OCI-LY7 (cell line): Measurements from ENCODE around the gene KNG1. TPM values are rescaled to one million over a fixed set of nuclear protein-coding genes. Genes with fewer than 3 reads are reported as not detected.
"Not testable (repeated sequence)": the region's sequence is repeated elsewhere in the genome, so short reads cannot be mapped to it uniquely, and the experiment has no call there.

Experiments
- BruUV-seq: library from RNA; stranded (reverse); fragments of 400-500 nt; replicated peaks from 2 replicates; lab custom pipeline; 2021; lab: Mats Ljungman, UMichigan
- CTCF ChIA-PET: fragments of 300-600 bp; sonication (Branson Sonifier 250); formaldehyde crosslinking; loops from one replicate; lab custom pipeline; 2022; ENCODE audit warnings: antibody characterized with exemption; ENCODE audit not compliant: unreplicated experiment; lab: Charles Lee
- POLR2A ChIA-PET: fragments of 300-600 bp; sonication (Branson Sonifier 250); formaldehyde crosslinking; loops from one replicate; lab custom pipeline; 2022; ENCODE audit warnings: antibody characterized with exemption; lab: Charles Lee
- DNase-seq: peaks from one replicate; pipeline ENCODE4 v3.0.0-alpha.2; 2015; ENCODE audit warnings: low spot score
- H2AFZ ChIP-seq: fragments of 200-600 bp; sonication (generic), shearing (Covaris generic); 2 replicates; pipeline ENCODE4 v1.6.1; 2014; ENCODE audit warnings: mild to moderate bottlenecking, antibody characterized with exemption, low read length, moderate library complexity
- H3K27ac ChIP-seq: fragments of 200-600 bp; sonication (generic); 2 replicates; pipeline ENCODE4 v1.5.1; 2014; ENCODE audit warnings: mixed run types, low read depth, mild to moderate bottlenecking, moderate library complexity, low read length, inconsistent platforms; ENCODE audit not compliant: poor library complexity, severe bottlenecking
- H3K36me3 ChIP-seq: fragments of 200-600 bp; sonication (generic); 2 replicates; pipeline ENCODE4 v1.6.1; 2014; ENCODE audit warnings: mild to moderate bottlenecking, antibody characterized with exemption, low read length, moderate library complexity, mixed read lengths; ENCODE audit not compliant: insufficient read depth
- H3K4me1 ChIP-seq: fragments of 200-600 bp; sonication (generic); 2 replicates; pipeline ENCODE4 v1.5.1; 2014; ENCODE audit warnings: mild to moderate bottlenecking, low read length; ENCODE audit not compliant: insufficient read depth, poor library complexity, severe bottlenecking
- H3K4me2 ChIP-seq: fragments of 200-600 bp; sonication (generic); 2 replicates; pipeline ENCODE4 v1.6.1; 2014; ENCODE audit warnings: mild to moderate bottlenecking, low read length
- H3K4me3 ChIP-seq: fragments of 200-600 bp; sonication (generic); 2 replicates; pipeline ENCODE4 v1.5.1; 2014; ENCODE audit warnings: mild to moderate bottlenecking, low read depth, low read length; ENCODE audit not compliant: poor library complexity, severe bottlenecking
- H3K79me2 ChIP-seq: fragments of 200-600 bp; sonication (generic); 2 replicates; pipeline ENCODE4 v1.6.1; 2016; ENCODE audit warnings: low read depth, mild to moderate bottlenecking, low read length, moderate library complexity, mixed read lengths; ENCODE audit not compliant: insufficient read depth
- H3K9me2 ChIP-seq: fragments of 200-600 bp; sonication (generic); 2 replicates; pipeline ENCODE4 v1.6.1; 2016; ENCODE audit warnings: mild to moderate bottlenecking, low read length, mixed read lengths; ENCODE audit not compliant: insufficient read depth
- H3K9me3 ChIP-seq: fragments of 200-600 bp; sonication (generic); 2 replicates; pipeline ENCODE4 v1.6.1; 2014; ENCODE audit warnings: mild to moderate bottlenecking, mixed run types, low read length, mixed read lengths
- H4K20me1 ChIP-seq: fragments of 200-600 bp; sonication (generic); 2 replicates; pipeline ENCODE4 v1.6.1; 2014; ENCODE audit warnings: mild to moderate bottlenecking, antibody characterized with exemption, low read length, moderate library complexity, mixed read lengths; ENCODE audit not compliant: insufficient read depth
- EZH2phosphoT487 ChIP-seq: fragments of 200-600 bp; sonication (generic); IDR thresholded peaks from 2 replicates; pipeline ENCODE4 v1.6.1; 2018; ENCODE audit warnings: low read depth, borderline replicate concordance, mild to moderate bottlenecking, mixed run types, antibody characterized with exemption, low read length, moderate library complexity, mixed read lengths
- intact Hi-C: fragments of 100-400 bp; cut with micrococcal nuclease; formaldehyde crosslinking; loops from one replicate; pipeline ENCODE4 v1.10.0; 2022; ENCODE audit not compliant: unreplicated experiment
- total RNA-seq, 2 experiments: library from RNA; depleted of rRNA in 1 of 2; stranded (reverse); fragments of >200 nt in 1 of 2; shearing (Covaris generic) in 1 of 2; gene quantifications; 2 replicates each; pipeline ENCODE4 v1.2.3, GENCODE V29; 2014 to 2022
- TF ChIP-seq, protein P1 (sequence below): fragments of 200-600 bp; sonication (generic); conservative IDR thresholded peaks from 2 replicates; pipeline ENCODE4 v1.5.1; 2014; ENCODE audit warnings: mild to moderate bottlenecking, antibody characterized with exemption, low read length, moderate library complexity, mixed read lengths

Gene KNG1
- total RNA-seq, 2 experiments from 2014 or later: not detected

DNA sequence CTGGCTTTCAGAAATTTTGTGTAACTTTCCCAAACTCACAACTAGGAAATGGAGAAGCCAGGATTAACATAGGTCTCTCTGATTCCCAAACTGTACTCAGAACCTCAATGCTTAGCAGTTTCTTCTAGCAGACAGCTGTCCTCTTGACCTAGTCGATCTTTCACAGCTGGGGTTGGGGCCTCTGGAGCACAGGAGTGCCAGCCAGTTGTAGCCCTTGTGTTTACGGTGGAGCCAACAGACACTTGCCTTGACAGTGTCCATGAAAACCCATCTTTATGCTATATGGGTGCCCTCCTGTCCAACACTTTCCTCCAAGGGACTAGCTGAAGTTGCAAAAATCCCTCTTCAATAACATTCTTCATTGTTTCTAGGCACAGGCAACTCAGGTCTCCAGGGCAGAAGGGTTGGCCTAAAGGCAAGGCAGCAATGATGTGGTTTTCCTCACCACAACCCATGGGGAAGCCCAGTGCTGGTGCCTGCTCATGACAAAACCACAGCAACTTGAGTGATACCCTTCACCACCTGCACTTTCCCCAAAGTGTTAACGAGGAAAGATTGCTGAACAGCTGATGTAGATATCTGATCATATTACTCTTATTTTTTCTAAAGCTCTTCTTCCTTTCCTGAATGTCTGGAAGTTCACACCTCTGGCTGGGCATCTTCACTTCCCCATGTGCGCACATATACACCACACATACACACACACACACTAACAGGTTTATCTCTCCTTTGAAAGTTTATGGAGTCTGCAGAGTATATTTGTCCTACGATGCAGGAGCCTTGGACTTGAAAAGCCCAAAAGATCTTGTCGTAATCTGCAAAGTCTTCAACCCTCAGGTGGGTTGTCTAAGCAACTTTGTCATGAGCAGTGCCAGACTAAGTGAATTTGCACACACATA, 11.0 kb upstream of the KNG1 start:
- Histone ChIP-seq H4K20me1 (no peaks in the 10 kb centered on the region), H3K4me1 (no peaks in the 10 kb centered on the region), H3K36me3 (no peaks in the 10 kb centered on the region), H3K79me2 (no peaks in the 10 kb centered on the region), H3K4me2 (no peak overlapping the region), H3K9me2 (no peaks in the 10 kb centered on the region), H2AFZ (no peak overlapping the region), H3K4me3 (no peak overlapping the region), H3K9me3 (no peaks in the 10 kb centered on the region), H3K27ac (no peak overlapping the region)
- no TSS peak for BruUV-seq
- POLR2A ChIA-PET: no interaction called here
- TF ChIP-seq, protein P1, sequence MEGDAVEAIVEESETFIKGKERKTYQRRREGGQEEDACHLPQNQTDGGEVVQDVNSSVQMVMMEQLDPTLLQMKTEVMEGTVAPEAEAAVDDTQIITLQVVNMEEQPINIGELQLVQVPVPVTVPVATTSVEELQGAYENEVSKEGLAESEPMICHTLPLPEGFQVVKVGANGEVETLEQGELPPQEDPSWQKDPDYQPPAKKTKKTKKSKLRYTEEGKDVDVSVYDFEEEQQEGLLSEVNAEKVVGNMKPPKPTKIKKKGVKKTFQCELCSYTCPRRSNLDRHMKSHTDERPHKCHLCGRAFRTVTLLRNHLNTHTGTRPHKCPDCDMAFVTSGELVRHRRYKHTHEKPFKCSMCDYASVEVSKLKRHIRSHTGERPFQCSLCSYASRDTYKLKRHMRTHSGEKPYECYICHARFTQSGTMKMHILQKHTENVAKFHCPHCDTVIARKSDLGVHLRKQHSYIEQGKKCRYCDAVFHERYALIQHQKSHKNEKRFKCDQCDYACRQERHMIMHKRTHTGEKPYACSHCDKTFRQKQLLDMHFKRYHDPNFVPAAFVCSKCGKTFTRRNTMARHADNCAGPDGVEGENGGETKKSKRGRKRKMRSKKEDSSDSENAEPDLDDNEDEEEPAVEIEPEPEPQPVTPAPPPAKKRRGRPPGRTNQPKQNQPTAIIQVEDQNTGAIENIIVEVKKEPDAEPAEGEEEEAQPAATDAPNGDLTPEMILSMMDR: no peak
- CTCF ChIA-PET: no interaction called here
- DNase-seq: no peak
- intact Hi-C loops: no loop called here

DNA sequence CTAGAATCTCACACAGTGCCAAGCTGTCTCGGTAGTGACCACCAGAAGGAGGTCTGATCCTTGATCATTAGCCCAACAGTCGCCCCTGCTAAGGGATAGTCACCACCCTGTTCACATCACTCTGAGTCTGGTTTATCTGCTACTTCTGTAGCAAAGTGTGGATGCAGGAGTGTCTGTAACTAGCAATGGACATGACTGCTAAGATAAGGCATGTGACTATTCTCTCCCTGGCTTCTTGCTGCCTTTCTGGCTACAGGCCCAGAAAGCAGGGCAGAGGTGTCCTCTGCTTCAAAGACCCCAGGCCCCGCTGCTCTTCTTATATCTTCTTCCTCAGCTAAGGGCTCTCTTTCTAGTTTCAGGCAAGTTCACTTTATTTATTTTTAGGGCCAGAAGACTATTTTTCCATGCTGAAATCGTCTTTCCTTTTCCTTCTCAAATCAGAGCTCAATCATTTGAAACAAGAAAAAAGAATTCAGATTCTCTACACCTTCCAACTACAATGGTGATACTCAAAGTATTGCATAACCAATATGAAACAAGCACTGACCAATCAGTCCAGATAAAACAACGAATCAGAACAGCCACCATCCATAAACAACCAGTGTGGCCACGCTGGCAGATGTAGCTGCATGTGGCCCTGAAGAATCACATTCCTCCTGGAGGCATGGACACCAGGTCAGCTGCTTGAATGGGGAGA, 8.0 kb upstream of the KNG1 start:
- no peak overlapping the region for H2AFZ ChIP-seq

DNA sequence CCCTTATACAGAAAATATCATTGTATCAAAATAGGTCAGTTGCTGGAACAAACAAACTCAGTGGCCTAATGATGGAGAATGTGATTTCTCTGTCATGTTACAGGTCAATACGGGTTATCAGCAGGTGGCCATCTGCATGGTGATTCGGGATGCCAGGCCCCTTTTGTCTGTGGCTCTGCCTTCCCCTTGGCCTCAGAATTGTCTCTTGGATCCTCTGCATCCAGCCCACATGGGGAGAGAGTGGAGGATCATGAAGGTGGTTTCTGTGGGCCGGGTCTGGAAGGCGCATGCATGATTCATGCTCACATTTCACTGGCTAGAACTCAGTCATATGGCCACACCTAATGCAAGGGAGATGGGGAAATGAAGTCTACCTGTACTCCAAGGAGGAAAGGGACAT, 6.5 kb upstream of the KNG1 start:
- POLR2A ChIA-PET: not testable (repeated sequence)

More for the DNA sequence above, 8.0 kb upstream of the KNG1 start:
- Histone ChIP-seq H3K9me3 (no peaks in the 10 kb centered on the region), H3K4me1 (no peaks in the 10 kb centered on the region), H3K36me3 (no peaks in the 10 kb centered on the region), H3K4me3 (no peak overlapping the region), H4K20me1 (no peaks in the 10 kb centered on the region), H3K9me2 (no peaks in the 10 kb centered on the region), H3K4me2 (no peak overlapping the region), H3K79me2 (no peaks in the 10 kb centered on the region), H3K27ac (no peak overlapping the region)
- BruUV-seq: no TSS peak
- TF ChIP-seq EZH2phosphoT487: no peak
- TF ChIP-seq, protein P1: no peak
- DNase-seq: no peak
- ChIA-PET POLR2A (interaction anchor here (0.6 kb wide), 2 partner anchors 37 to 677 kb away, joined by 3 to 5 read pairs; no protein-coding TSS in a partner anchor), CTCF (interaction anchor here (0.7 to 1.0 kb wide), 2 partner anchors 57 to 722 kb away, joined by 5 read pairs; no protein-coding TSS in a partner anchor)
- intact Hi-C loops: no loop called here

More for the DNA sequence above, 6.5 kb upstream of the KNG1 start:
- H3K4me2 ChIP-seq, intact Hi-C loops, H3K9me2 ChIP-seq, DNase-seq, H3K27ac ChIP-seq, H3K36me3 ChIP-seq, H3K4me3 ChIP-seq, BruUV-seq, H2AFZ ChIP-seq, H3K9me3 ChIP-seq, H4K20me1 ChIP-seq, H3K79me2 ChIP-seq, CTCF ChIA-PET, H3K4me1 ChIP-seq: not testable (repeated sequence)
